ENCODE results near the gene PCDHB13.
A peak's percentile ranks its signal among the peaks of the same experiment; 100 is the strongest.
"Not testable (repeated sequence)": the region's sequence is repeated elsewhere in the genome, so short reads cannot be mapped to it uniquely, and the experiment has no call there.

Gene PCDHB13

GRCh38 chr5:141208478-141208877 lies 5.2 kb upstream of the PCDHB13 start, which contains the start of gene PCDHB12:
Gene PCDHB12 (plus strand): TSS chr5:141208719. CDS start chr5:141208908, 189 bp downstream.
- DNase-seq, result no peak

- DNase-seq, result not testable (repeated sequence)
Observed at GRCh38 chr5:141210281-141210680, 3.4 kb upstream of the PCDHB13 start.

- DNase-seq, result not testable (repeated sequence)
Observed at GRCh38 chr5:141210849-141211248, 2.9 kb upstream of the PCDHB13 start.

GRCh38 chr5:141214583-141214982 lies 864 bp downstream of the PCDHB13 start:
- not testable (repeated sequence) for DNase-seq

GRCh38 chr5:141215504-141215903 lies 1.8 kb downstream of the PCDHB13 start:
- DNase-seq, result not testable (repeated sequence)

GRCh38 chr5:141216035-141216434 lies 2.3 kb downstream of the PCDHB13 start:
- DNase-seq, result not testable (repeated sequence)

GRCh38 chr5:141223112-141223783 lies 9.5 kb downstream of the PCDHB13 start, which contains the start of gene PCDHB14:
Gene PCDHB14 (plus strand): TSS chr5:141223343. CDS start chr5:141223506, 163 bp downstream.
- DNase-seq, result no peak

- DNase-seq, result not testable (repeated sequence)
Observed at GRCh38 chr5:141224844-141225243, 11.1 kb downstream of the PCDHB13 start.

GRCh38 chr5:141225421-141225820 lies 11.7 kb downstream of the PCDHB13 start:
- not testable (repeated sequence) for DNase-seq

GRCh38 chr5:141234109-141234667 lies 20.5 kb downstream of the PCDHB13 start:
- no peak for DNase-seq

- DNase-seq, result not testable (repeated sequence)
Observed at GRCh38 chr5:141235922-141236321, 22.2 kb downstream of the PCDHB13 start.

GRCh38 chr5:141236516-141237313 lies 23.0 kb downstream of the PCDHB13 start:
- DNase-seq, result no peak

GRCh38 chr5:141241496-141241895 lies 27.8 kb downstream of the PCDHB13 start:
- no peak for DNase-seq

- DNase-seq, result peak; percentile 68
Observed at GRCh38 chr5:141245250-141245717, 31.6 kb downstream of the PCDHB13 start, which contains the start of gene PCDHB15. Gene PCDHB15 (plus strand): TSS chr5:141245395. CDS start chr5:141245579, 184 bp downstream.

GRCh38 chr5:141246971-141247370 lies 33.3 kb downstream of the PCDHB13 start:
- DNase-seq, result not testable (repeated sequence)

- DNase-seq, result not testable (repeated sequence)
Observed at GRCh38 chr5:141247434-141247833, 33.7 kb downstream of the PCDHB13 start.

- no peak for DNase-seq
Observed at GRCh38 chr5:141250576-141250975, 36.9 kb downstream of the PCDHB13 start.

- DNase-seq, result no peak
Observed at GRCh38 chr5:141258464-141258863, 44.7 kb downstream of the PCDHB13 start.

- DNase-seq, result no peak
Observed at GRCh38 chr5:141258948-141259347, 45.2 kb downstream of the PCDHB13 start.

- DNase-seq, result no peak
Observed at GRCh38 chr5:141260458-141261237, 46.9 kb downstream of the PCDHB13 start.

- no peak for DNase-seq
Observed at GRCh38 chr5:141261238-141261546, 47.5 kb downstream of the PCDHB13 start.
